ENCODE data around the gene KRTAP10-4. TPM values are rescaled to one million over a fixed set of nuclear protein-coding genes. Genes with fewer than 3 reads are reported as not detected.
"Not testable (repeated sequence)": the region's sequence is repeated elsewhere in the genome, so short reads cannot be mapped to it uniquely, and the experiment has no call there.

Gene KRTAP10-4, protein sequence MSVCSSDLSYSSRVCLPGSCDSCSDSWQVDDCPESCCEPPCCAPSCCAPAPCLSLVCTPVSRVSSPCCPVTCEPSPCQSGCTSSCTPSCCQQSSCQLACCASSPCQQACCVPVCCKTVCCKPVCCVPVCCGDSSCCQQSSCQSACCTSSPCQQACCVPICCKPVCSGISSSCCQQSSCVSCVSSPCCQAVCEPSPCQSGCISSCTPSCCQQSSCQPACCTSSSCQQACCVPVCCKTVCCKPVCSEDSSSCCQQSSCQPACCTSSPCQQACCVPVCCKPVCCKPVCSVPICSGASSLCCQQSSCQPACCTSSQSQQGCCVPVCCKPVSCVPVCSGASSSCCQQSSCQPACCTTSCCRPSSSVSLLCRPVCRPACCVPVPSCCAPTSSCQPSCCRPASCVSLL
- not detected in 2 replicates for total RNA-seq

DNA sequence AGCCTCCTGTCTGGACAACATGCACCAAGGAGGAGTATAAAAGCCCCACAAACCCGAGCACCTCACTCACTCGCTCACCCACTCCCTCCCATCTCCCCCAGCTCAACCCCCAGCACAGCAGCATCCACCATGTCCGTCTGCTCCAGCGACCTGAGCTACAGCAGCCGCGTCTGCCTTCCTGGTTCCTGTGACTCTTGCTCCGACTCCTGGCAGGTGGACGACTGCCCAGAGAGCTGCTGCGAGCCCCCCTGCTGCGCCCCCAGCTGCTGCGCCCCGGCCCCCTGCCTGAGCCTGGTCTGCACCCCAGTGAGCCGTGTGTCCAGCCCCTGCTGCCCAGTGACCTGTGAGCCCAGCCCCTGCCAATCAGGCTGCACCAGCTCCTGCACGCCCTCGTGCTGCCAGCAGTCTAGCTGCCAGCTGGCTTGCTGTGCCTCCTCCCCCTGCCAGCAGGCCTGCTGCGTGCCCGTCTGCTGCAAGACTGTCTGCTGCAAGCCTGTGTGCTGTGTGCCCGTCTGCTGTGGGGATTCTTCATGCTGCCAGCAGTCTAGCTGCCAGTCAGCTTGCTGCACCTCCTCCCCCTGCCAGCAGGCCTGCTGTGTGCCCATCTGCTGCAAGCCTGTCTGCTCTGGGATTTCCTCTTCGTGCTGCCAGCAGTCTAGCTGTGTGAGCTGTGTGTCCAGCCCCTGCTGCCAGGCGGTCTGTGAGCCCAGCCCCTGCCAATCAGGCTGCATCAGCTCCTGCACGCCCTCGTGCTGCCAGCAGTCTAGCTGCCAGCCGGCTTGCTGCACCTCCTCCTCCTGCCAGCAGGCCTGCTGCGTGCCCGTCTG, at the start of gene KRTAP10-4:
TSS of gene KRTAP10-4 (plus strand) at position 100 of the 827 bp plus-strand sequence. CDS start at position 130, 30 bp downstream.
- intact Hi-C loops (cut with micrococcal nuclease); H3K4me3 Mint-ChIP-seq; ATAC-seq (ENCODE audit: low read depth); H3K27ac Mint-ChIP-seq; CTCF ChIA-PET; DNase-seq; H3K36me3 Mint-ChIP-seq (ENCODE audit: low read depth); H3K4me1 Mint-ChIP-seq: not testable (repeated sequence)
- peaks cover 15% of the 10 kb centered on the region for H3K9me3 Mint-ChIP-seq
- peaks cover 15% of the 10 kb centered on the region for H3K27me3 Mint-ChIP-seq
- POLR2A ChIA-PET, result interaction anchor here (0.6 kb wide), 1 partner anchor 42 kb away, joined by 3 read pairs; no protein-coding TSS in a partner anchor

DNA sequence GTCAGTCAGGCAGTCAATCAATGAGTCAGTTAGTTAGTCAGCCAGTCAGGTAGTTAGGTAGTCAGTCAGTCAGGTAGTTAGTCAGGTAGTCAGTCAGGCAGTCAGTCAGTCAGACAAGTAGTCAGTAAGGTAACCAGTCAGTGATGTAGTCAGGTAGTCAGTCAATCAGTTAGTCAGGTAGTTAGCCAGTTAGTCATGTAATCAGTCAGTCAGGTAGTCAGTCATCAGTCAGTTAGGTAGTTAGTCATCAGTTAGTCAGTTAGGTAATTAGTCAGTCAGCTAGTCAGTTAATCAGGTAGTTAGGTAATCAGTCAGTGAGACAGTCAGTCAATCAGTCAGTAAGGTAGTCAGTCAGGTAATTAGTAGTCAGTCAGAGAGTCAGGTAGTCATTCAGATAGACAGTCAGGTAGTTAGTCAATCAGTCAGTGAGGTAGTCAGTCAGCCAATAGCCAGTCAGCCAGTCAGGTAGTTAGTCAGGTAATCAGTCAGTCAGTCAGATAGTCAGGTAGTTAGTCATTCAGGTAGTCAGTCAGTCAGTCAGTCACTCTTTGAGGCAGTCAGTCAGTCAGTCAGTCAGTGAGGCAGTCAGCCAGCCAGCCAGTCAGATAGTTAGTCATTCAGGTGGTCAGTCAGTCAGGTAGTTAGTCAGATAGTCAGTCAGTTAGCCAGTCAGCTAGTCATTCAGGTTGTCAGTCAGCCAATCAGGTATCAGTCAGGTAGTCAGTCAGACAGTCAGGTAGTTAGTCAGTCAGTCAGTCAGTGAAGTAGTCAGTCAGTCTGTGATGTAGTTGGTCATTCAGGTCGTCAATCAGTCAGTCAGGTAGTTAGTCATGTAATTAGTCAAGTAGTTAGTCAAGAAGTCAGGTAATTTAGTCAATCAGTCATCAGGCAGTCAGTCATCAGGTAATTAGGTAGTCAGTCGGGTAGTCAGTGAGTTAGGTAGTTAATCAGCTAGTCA, 48.8 kb upstream of the KRTAP10-4 start:
- intact Hi-C loops (cut with micrococcal nuclease), result no loop called here
- TF ChIP-seq, protein P1, sequence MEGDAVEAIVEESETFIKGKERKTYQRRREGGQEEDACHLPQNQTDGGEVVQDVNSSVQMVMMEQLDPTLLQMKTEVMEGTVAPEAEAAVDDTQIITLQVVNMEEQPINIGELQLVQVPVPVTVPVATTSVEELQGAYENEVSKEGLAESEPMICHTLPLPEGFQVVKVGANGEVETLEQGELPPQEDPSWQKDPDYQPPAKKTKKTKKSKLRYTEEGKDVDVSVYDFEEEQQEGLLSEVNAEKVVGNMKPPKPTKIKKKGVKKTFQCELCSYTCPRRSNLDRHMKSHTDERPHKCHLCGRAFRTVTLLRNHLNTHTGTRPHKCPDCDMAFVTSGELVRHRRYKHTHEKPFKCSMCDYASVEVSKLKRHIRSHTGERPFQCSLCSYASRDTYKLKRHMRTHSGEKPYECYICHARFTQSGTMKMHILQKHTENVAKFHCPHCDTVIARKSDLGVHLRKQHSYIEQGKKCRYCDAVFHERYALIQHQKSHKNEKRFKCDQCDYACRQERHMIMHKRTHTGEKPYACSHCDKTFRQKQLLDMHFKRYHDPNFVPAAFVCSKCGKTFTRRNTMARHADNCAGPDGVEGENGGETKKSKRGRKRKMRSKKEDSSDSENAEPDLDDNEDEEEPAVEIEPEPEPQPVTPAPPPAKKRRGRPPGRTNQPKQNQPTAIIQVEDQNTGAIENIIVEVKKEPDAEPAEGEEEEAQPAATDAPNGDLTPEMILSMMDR (IDR thresholded peaks at IDR 0.05), result no peak
- H3K4me1 Mint-ChIP-seq, result no peaks in the 10 kb centered on the region
- no peaks in the 10 kb centered on the region for H3K36me3 Mint-ChIP-seq (ENCODE audit: low read depth)
- DNase-seq (no peak), ATAC-seq (ENCODE audit: low read depth) (no peak)
- no peak overlapping the region for H3K4me3 Mint-ChIP-seq
- ChIA-PET POLR2A (no interaction called here), CTCF (no interaction called here)
- H3K27me3 Mint-ChIP-seq, result no peaks in the 10 kb centered on the region
- no peaks in the 10 kb centered on the region for H3K9me3 Mint-ChIP-seq
- no peak overlapping the region for H3K27ac Mint-ChIP-seq

DNA sequence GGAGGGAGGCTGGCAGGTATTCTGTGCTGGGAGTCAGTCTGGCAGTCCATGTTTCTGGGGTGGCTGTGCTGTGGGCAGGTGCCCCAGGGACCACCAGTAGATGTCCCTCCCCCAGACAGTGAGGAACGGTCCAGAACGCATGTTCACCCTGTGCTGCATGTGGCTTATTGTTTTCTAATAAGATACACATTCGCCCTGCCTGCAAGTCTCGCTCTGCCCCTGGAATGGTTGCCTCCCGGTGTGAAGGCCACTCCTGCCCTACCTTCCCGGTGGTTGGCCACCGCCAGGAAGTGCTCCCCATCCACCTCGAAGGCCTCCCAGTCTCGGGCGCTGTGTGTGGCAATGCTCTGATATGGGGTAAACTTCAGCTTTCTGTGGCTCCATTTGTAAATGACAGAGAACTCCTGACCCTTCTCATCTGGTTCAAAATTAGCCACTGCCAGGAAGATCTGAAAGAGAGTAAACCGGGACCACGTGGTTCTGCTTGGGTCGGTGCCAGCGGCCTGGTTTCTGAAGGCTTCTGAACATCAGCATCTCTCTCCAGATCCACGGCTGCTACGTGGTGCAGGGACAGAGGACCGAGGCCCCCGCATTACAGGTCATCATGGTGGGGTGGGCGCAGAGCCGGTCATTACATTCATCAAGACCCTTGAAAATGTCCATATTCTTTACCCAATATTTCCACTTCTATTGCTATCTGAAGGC, 48.0 kb upstream of the KRTAP10-4 start:
- H3K36me3 Mint-ChIP-seq (ENCODE audit: low read depth), result no peaks in the 10 kb centered on the region
- H3K27me3 Mint-ChIP-seq, result peaks cover 6% of the 10 kb centered on the region
- peak; percentile 7 for DNase-seq
- TF ChIP-seq, protein P1 (IDR thresholded peaks at IDR 0.05), result no peak
- CTCF ChIA-PET, result no interaction called here
- no peaks in the 10 kb centered on the region for H3K4me1 Mint-ChIP-seq
- intact Hi-C loops (cut with micrococcal nuclease), result no loop called here
- H3K9me3 Mint-ChIP-seq, result no peaks in the 10 kb centered on the region
- POLR2A ChIA-PET, result no interaction called here
- no peak overlapping the region for H3K27ac Mint-ChIP-seq
- no peak overlapping the region for H3K4me3 Mint-ChIP-seq
- ATAC-seq (ENCODE audit: low read depth), result no peak

DNA sequence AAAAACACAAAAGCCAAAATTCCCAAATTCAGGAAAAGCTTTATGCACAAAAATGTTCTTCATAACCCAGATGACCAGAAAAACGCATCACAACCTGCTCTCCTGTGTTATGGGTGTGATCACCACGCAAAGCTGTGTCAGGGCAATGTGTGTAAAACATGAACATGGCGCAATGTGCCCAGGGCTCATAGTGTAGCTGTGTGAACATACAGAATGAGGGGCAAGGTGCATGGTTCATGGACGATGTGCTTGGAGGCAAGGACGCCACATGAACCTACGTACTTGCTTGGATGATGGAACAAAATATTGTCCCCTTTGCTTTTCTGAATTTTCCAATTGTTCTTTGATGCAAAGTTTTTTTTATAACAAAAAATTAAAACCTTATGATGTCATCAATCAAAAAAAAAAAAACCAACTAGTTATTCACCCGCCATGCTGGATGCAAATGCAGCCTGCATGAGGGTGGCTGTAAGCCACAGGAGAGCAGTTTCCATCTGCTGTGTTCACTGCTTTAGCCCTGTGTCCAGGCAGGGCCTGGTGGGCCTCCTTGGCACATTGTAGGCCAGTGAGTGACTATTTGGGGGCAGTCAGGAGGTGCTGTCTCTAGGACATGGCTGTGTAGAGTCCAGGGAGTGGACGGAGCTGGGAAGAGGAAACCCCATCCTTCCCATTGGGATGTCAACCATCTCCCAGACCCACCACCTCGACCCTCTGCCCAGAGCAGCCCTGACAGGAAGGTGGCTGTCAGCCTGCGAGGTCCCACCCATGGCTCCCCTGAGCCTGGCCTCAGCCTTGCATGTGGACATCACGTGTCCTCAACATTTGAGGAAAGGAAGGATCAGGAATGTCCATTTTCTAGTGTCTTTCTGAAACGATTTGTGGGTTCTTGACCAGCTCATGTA, 47.2 kb upstream of the KRTAP10-4 start:
- ChIA-PET POLR2A (no interaction called here), CTCF (no interaction called here)
- ATAC-seq (ENCODE audit: low read depth) (no peak), DNase-seq (no peak)
- H3K27me3 Mint-ChIP-seq, result peaks cover 9% of the 10 kb centered on the region
- intact Hi-C loops (cut with micrococcal nuclease), result no loop called here
- no peak overlapping the region for H3K4me3 Mint-ChIP-seq
- no peaks in the 10 kb centered on the region for H3K36me3 Mint-ChIP-seq (ENCODE audit: low read depth)
- H3K9me3 Mint-ChIP-seq, result no peaks in the 10 kb centered on the region
- H3K4me1 Mint-ChIP-seq, result no peaks in the 10 kb centered on the region
- no peak overlapping the region for H3K27ac Mint-ChIP-seq
- TF ChIP-seq, protein P1 (IDR thresholded peaks at IDR 0.05), result no peak

Measured in activated B cell treated with CpG ODN at 0.5 μM for 24 hours (primary cell).